ENCODE measurements around the gene PARP14.
A peak's percentile ranks its signal among the peaks of the same experiment; 100 is the strongest.
"Not testable (repeated sequence)": the region's sequence is repeated elsewhere in the genome, so short reads cannot be mapped to it uniquely, and the experiment has no call there.

PARP14 gene, protein sequence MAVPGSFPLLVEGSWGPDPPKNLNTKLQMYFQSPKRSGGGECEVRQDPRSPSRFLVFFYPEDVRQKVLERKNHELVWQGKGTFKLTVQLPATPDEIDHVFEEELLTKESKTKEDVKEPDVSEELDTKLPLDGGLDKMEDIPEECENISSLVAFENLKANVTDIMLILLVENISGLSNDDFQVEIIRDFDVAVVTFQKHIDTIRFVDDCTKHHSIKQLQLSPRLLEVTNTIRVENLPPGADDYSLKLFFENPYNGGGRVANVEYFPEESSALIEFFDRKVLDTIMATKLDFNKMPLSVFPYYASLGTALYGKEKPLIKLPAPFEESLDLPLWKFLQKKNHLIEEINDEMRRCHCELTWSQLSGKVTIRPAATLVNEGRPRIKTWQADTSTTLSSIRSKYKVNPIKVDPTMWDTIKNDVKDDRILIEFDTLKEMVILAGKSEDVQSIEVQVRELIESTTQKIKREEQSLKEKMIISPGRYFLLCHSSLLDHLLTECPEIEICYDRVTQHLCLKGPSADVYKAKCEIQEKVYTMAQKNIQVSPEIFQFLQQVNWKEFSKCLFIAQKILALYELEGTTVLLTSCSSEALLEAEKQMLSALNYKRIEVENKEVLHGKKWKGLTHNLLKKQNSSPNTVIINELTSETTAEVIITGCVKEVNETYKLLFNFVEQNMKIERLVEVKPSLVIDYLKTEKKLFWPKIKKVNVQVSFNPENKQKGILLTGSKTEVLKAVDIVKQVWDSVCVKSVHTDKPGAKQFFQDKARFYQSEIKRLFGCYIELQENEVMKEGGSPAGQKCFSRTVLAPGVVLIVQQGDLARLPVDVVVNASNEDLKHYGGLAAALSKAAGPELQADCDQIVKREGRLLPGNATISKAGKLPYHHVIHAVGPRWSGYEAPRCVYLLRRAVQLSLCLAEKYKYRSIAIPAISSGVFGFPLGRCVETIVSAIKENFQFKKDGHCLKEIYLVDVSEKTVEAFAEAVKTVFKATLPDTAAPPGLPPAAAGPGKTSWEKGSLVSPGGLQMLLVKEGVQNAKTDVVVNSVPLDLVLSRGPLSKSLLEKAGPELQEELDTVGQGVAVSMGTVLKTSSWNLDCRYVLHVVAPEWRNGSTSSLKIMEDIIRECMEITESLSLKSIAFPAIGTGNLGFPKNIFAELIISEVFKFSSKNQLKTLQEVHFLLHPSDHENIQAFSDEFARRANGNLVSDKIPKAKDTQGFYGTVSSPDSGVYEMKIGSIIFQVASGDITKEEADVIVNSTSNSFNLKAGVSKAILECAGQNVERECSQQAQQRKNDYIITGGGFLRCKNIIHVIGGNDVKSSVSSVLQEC (N-terminal part only)

DNA sequence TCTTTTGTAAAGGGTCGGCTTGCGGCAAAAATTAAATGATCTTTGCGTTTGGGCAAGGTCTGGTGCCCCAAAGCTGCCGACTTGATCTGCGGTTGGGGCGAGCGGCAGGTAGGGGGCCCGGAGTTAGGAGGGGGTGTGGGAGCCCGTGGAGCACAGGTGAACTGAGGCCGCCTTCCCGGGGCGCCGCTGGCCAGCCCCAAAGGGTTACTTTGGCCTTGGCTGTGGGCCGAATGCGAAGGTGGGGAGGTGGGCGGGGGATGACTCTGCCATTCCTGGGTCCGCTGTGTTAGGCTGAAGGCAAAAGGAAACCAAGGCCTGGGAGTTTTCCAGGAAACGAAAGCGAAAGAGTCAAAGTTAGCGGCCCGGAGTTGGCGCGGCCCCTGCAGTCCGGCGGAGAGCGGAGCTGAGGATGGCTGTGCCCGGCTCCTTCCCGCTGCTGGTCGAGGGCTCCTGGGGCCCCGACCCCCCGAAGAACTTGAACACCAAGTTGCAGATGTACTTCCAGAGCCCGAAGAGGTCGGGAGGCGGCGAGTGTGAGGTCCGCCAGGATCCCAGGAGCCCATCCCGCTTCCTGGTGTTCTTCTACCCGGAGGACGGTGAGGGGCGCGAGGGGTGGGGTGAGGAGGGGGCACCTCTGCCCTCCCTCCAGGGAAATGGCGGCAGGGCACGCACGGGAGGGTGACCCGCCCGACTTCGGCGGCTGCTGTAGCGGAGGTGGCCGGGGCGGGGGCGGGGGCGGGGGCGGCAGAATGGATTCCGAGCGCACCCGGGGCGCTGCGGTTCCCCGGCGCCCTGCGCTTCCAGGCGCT, at the start of gene PARP14:
PARP14 (plus strand) TSS at position 365 of the 809 bp plus-strand sequence; CDS start at position 410, 45 bp downstream.
- DNase-seq: peak; percentile 79

DNA sequence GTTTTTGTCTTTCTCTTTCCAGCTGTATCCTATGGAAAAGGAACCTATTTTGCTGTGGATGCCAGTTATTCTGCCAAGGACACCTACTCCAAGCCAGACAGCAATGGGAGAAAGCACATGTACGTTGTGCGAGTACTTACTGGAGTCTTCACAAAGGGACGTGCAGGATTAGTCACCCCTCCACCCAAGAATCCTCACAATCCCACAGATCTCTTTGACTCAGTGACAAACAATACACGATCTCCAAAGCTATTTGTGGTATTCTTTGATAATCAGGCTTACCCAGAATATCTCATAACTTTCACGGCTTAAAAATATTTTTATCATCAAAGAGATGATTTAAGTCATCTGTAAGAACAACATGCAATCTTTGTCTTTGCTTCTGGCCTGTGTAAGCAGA, 44.9 kb upstream of the PARP14 start:
- DNase-seq: no peak

DNA sequence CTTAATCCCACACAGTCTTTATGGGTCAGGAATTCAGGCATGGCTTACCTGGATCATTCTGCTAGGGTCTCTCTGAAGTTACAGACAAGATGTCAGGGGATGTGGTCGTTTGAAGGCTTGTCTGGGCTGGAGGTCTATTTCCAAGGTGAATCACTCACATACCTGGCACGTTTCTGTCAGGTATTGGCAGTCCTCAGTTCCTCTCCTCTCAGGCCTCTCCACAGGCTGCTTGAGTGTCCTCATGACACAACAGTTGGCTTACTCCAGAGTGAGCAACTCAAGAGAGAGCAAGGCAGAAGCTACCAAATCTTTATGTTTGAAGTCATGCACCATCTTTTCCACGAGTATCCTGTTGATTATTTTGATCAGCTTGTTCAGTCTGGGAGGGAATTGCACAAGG, 43.9 kb upstream of the PARP14 start:
- no peak for DNase-seq

DNA sequence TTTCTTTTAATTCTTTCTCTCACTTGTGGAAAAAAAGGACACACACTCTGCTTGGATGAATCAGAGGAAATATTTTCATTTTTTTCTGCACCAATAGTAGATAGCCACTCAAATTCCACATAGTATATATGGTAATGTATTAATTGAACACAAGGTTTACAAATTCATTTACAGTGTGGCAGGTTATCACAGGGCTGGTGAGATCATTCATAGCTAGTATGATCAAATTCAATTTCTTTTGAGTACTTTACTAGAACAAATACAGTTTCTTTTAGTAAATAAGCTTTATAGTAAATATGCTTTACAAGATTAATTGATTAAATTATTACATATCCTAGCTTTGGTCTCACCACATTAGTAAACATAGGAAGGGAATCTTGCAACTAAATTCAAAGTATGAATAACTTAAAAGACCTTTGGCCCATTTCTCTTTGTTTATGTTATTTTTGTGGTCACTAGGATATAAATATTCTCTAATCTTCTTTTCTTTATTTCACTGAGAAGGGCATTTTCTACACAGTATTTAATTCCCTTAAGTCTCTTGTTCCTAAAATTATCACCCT, 40.1 kb upstream of the PARP14 start:
- DNase-seq: no peak

DNA sequence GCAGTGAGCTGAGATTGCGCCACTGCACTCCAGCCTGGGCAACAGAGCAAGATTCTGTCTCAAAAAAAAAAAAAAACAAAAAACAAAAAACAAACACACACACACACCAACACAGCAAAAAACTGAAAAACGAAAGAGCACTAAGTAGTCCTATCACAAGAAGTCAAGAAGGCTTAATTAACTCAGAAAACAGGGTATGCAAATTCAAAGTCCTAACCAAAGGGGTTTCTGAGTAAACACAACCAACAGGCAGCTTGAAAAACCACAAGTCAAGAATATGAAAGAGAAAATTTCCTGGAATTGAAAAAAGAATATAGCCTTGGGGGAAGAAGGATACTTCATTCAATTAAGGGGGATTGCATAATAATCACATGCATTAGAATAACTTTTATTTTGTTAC, 37.7 kb upstream of the PARP14 start:
- peak; percentile 47 for DNase-seq

DNA sequence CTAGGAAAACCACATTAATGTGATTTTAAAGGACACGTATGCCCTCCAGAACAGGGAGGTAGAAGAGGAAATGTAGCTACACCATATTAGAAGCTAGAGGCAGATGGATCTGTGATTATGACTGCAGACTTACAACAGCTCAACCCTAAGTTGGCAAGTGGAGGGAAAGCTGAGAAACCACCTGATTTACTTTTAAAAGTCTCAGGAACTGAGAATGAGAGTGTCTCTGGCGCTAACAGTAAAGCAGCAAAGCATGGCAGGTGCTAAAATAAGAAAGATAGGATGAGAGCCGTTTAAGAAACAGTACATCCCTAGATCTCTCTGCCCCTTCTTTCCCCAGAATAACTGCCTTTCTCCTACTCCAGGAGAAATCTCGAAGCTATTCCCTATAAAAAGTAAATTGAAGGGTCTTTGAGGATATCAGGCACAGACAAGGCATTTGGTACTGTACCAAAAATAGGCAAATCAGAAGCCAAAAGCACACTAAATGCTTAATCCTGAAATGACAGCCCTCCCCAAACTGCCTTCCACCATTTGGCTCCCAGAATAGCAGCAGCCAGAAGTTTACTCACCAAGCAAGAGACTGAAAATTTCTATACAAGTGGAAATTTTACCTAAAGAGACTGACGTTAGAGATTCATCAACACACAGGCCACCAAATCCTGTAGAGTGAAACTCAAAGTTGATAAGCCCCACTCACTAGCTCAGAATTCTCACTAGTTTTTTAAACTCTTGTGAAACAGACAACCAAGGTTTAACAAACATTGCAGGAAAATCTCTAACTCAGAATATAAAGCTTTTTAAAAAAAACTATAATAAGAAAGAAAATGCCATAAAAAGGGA, 34.3 kb upstream of the PARP14 start:
- peak; percentile 30 for DNase-seq

DNA sequence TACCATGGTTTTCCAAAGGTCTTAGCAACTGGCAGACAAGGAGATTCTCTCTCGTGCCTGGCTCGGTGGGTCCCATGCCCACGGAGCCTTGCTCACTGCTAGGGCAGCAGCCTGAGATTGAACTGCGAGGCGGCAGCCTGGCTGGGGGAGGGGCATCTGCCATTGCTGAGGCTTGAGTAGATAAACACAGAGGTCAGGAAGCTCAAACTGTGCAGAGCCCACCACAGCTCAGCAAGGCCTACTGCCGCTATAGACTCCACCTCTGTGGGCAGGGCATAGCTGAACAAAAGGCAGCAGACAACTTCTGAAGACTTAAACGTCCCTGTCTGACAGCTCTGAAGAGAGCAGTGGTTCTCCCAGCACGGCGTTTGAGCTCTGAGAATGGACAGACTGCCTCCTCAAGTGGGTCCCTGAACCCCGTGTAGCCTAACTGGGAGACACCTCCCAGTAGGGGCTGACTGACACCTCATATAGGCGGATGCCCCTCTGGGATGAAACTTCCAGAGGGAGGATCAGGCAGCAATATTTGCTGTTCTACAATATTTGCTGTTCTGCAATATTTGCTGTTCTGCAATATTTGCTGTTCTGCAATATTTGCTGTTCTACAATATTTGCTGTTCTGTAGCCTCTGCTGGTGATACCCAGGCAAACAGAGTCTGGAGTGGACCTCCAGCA, 29.3 kb upstream of the PARP14 start:
- not testable (repeated sequence) for DNase-seq

DNA sequence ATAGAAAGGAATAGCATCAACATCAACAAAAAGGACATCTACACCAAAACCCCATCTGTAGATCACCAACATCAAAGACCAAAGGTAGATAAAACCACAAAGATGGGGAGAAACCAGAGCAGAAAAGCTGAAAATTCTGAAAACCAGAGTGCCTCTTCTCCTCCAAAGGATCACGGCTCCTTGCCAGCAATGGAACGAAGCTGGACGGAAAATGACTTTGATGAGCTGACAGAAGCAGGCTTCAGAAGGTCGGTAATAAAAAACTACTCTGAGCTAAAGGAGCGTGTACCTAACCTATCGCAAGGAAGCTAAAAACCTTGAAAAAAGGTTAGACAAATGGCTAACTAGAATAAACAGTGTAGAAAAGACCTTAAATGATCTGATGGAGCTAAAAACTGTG, 28.7 kb upstream of the PARP14 start:
- not testable (repeated sequence) for DNase-seq

DNA sequence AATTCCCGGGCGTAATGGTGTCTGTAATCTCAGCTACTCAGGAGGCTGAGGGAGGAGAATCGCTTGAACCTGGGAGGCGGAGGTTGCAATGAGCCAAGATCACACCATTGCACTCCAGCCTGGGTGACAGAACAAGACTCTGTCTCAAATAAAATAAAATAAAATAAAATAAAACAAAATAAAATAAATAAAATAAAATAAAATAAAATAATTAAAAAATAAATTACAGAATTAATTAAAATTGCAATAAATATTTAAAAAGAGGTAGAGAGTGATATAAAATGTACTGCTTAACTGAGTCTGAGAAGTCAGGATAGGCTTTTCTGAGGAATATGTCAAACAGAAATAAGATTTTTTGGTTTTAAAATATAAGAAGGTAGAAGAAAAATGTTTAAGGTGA, 22.3 kb upstream of the PARP14 start:
- DNase-seq: not testable (repeated sequence)

DNA sequence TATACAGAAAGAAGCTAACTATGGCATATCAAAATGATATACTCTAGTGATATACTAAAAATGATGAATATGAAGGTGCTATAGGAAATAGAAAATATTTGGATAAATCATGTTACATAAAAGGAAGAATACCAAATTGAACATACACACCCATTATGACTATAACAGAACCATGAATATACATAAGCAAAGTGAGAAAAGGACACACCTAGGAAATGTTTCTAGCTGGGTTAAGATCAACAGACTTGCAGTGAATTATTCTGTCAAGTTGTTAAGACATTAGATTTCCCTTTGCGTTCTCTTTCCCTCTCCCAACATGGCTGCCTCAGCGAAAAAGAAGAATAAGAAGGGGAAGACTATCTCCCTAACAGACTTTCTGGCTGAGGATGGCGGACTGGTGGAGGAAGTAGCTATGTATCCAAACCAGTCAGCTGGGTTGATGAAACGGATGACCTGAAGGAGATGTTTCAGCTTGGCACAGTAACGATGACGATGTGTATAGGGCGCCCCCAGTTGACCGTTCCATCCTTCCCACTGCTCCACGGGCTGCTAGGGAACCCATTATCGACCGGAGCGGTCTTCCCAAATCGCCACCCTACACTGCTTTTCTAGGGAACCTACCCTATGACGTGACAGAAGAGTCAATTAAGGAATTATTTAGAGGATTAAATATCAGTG, 20.2 kb upstream of the PARP14 start:
- DNase-seq: no peak

DNA sequence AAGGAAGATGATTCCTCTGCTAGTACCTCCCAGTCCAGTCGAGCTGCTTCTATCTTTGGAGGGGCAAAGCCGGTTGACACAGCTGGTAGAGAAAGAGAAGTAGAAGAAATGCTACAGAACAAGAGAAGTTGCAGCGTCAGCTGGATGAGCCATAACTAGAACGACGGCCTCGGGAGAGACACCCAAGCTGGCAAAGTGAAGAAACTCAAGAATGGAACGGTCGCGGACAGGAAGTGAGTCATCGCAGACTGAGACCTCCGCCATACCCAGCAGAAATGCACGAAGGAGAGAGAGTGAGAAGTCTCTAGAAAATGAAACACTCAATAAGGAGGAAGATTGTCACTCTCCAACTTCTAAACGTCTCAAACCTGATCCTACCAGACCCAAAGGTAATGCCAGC, 19.0 kb upstream of the PARP14 start:
- DNase-seq: peak; percentile 67

DNA sequence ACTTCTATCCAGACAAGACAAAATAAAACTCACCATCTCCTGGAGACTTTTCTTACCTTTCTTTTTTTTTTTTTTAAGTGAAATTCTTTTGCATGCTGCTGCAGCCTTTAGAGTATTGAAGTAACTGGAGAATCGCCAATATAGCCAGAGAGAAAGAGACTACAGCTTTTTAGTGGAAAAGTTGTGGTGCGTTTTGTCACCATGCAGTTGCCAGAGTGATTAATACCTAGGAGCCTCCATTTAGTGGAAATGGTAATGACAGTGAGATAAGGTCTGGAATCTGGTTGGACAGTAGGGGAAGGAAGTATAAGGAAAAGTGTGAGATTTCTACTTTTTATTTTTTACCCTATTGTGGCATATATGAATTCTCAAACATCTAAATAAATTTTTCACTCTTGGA, 18.1 kb upstream of the PARP14 start:
- no peak for DNase-seq

DNA sequence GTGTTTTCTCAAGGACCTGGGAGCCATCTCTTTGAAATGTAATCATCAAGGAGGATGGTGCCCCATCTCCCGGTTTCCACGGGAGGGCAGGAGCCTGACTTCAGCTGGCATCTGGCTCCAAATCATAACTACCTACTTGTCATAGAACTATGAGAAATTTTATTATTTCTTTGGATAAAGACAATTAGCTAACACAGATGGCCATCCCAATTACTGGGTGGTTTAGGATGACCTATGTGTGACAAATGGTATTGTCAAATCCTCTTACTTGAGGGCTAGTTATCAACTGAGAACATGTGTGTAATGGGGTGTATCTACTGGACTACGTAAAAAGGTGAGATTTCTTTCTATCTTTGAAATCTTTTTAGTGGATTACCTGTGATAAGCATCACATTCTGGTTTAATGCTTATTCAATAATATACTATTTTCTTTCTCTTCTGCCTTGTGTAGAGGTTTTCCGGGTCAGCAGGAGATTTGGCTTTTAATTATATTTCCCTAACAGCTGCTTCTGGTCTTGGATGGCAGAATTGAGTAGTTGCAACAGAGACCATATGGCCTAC, 15.3 kb upstream of the PARP14 start:
- DNase-seq: no peak

DNA sequence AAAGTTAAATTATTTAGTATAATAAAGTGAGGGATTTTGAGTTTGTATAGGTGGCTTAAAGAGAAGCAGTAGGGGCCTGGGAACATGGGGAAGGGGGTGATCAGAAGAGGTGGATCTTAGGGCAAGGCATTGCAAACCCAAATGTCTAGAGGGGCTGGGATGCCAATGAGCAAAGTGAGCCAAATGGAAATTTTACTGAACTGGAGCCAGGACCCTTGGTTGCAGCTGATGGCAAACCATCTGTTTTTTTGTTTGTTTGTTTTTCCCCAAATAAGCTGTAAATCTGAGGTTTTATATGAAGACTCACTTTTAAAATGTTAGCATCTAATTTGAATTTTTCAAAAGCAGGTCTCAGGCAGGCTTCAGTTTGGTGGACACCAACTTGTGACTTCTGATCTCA, 14.8 kb upstream of the PARP14 start:
- no peak for DNase-seq

DNA sequence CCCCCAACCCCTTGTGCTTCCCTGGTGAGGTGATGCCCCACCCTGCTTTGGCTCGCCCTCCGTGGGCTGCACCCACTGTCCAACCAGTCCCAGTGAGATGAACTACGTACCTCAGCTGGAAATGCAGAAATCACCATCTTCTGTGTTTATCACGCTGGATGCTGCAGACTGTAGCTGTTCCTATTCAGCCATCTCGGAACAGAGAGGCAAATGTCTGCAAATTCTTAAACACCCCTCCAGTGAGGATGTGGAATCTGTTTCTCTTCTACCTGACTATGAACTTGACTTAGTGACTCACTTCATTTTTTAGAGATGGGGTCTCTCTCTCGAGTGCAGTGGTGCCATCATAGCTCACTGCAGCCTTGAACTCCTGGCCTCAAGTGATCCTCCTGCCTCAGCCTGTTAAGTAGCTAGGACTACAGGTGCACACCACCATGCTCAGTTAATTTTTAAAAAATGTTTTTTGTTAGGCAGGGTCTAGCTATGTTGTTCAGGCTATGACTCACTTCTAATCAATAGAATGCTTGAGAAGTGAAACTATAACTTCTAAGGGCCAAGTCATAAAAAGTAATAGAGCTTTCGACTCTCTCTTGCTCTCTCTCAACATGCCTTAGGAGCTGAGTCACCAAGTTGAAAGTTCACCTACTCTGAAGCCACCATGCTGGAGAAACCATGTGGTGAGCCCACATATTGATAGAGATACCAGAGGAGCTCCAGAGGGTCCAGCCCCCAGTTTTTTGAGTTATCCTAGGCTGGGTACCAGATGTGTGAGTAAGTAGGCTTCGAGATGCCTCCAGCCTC, 11.5 kb upstream of the PARP14 start:
- peak; percentile 73 for DNase-seq

DNA sequence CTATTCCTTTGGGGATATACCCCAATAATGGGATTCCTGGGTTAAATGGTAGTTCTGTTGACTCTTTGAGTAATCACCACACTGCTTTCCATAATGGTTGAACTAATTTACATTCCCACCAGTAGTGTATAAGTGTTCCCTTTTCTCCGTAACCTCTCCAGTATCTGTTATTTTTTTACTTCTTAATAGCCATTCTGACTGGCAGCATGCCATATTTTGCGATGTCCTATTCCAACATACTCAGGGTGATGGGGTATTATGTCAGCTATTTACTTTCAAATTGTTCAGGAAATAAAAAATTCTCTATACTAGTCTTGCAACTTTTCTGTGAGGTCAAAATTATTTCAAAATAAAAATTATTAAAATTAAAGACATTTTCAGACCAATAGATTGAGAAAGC, 9.1 kb upstream of the PARP14 start:
- DNase-seq: no peak

DNA sequence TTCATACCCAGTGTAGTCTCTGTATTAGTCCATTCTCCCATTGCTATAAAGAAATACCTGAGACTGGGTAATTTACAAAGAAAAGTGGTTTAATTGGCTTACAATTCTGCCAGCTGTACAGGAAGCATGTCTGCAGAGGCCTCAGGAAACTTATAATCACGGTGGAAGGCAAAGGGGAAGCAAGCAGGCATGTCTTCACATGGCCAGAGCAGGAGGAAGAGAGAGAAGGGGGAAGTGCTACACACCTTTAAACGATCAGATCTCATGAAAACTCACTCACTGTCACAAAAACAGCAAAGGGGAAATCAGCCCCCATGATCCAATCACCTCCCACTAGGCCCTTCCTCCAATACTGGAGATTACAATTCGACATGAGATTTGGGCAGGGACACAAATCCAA, 6.3 kb upstream of the PARP14 start:
- DNase-seq: no peak

DNA sequence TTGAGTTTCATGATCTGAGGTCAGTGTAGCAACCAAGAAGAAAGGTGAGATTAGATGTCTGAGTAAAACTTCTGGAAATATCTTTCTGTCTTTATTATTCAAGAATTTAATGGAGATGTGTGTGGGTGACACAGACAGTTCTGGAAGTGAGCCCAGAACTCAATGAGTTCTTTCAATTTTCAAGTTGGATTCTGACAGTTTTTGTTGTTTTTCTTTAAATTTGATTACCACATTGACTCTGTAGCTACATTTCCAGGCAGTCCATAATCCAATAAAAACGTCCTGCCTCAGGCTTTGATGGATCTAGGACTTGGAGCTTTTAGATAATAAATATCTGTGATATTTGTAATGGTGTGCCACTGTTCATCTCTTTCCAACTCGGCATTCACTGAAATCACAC, 3.9 kb upstream of the PARP14 start:
- no peak for DNase-seq

Data from activated CD4-positive, alpha-beta T cell treated with anti-CD3 and anti-CD28 coated beads, Interleukin-2, Interleukin-6, amounts not matched to agents 100 ng/mL and 50 ng/mL, durations not matched to agents 16 hours and 8 hours (primary cell).